NCI-H345 treated with DMSO at 0.1 percent for 48 hours (cell line): ENCODE measurements around the gene TEAD1.
A peak's percentile ranks its signal among the peaks of the same experiment; 100 is the strongest.

Experiments used
- DNase-seq: peaks from one replicate; lab custom pipeline; 2025; ENCODE audit not compliant: unreplicated experiment; lab: John Stamatoyannopoulos, UW

TEAD1 gene

GRCh38 chr11:12886508-12886907 lies 212.3 kb downstream of the TEAD1 start:
- no peak for DNase-seq

- DNase-seq: peak; percentile 56
These were observed 214.4 kb downstream of the TEAD1 start for GRCh38 chr11:12888525-12889158.

GRCh38 chr11:12889243-12889642 lies 215.0 kb downstream of the TEAD1 start:
- no peak for DNase-seq

GRCh38 chr11:12890476-12890875 lies 216.3 kb downstream of the TEAD1 start:
- DNase-seq: no peak

- DNase-seq: peak; percentile 18
These were observed 219.8 kb downstream of the TEAD1 start for GRCh38 chr11:12893787-12894672.

- DNase-seq: no peak
These were observed 223.2 kb downstream of the TEAD1 start for GRCh38 chr11:12897390-12897789.

GRCh38 chr11:12897867-12898266 lies 223.6 kb downstream of the TEAD1 start:
- DNase-seq: no peak

- DNase-seq: no peak
These were observed 226.3 kb downstream of the TEAD1 start for GRCh38 chr11:12900496-12900895.

- DNase-seq: no peak
These were observed 227.1 kb downstream of the TEAD1 start for GRCh38 chr11:12901272-12901671.

GRCh38 chr11:12901874-12902481 lies 227.8 kb downstream of the TEAD1 start:
- DNase-seq: no peak

GRCh38 chr11:12902791-12903486 lies 228.7 kb downstream of the TEAD1 start:
- DNase-seq: no peak

GRCh38 chr11:12905435-12905834 lies 231.2 kb downstream of the TEAD1 start:
- no peak for DNase-seq

- no peak for DNase-seq
These were observed 232.3 kb downstream of the TEAD1 start for GRCh38 chr11:12906501-12906900.

- DNase-seq: no peak
These were observed 235.7 kb downstream of the TEAD1 start for GRCh38 chr11:12909879-12910278.

GRCh38 chr11:12914400-12914912 lies 240.2 kb downstream of the TEAD1 start:
- DNase-seq: no peak

GRCh38 chr11:12915093-12915492 lies 240.9 kb downstream of the TEAD1 start:
- DNase-seq: no peak

- no peak for DNase-seq
These were observed 243.6 kb downstream of the TEAD1 start for GRCh38 chr11:12917822-12918221.

GRCh38 chr11:12918667-12919066 lies 244.4 kb downstream of the TEAD1 start:
- no peak for DNase-seq

GRCh38 chr11:12922418-12922817 lies 248.2 kb downstream of the TEAD1 start:
- no peak for DNase-seq

- no peak for DNase-seq
These were observed 248.8 kb downstream of the TEAD1 start for GRCh38 chr11:12922980-12923507.

GRCh38 chr11:12924650-12925049 lies 250.4 kb downstream of the TEAD1 start:
- no peak for DNase-seq
